Non-pigmented ciliary epithelial cell (primary cell): ENCODE measurements around the gene PARVB.

Experiments
- DNase-seq: peaks from one replicate; pipeline ENCODE4 v3.0.0-alpha.2; 2010; ENCODE audit warnings: low read depth

The PARVB gene

GRCh38 chr22:44201665-44202064 is 177.6 kb downstream of the PARVB start:
- no peak for DNase-seq

- DNase-seq: peak; percentile 42
These were observed 178.2 kb downstream of the PARVB start for GRCh38 chr22:44202261-44202789.

- no peak for DNase-seq
These were observed 179.1 kb downstream of the PARVB start for GRCh38 chr22:44203203-44203602.

GRCh38 chr22:44204739-44205515 is 180.8 kb downstream of the PARVB start:
- no peak for DNase-seq

GRCh38 chr22:44205516-44206329 is 181.6 kb downstream of the PARVB start:
- DNase-seq: no peak

GRCh38 chr22:44206330-44206645 is 182.2 kb downstream of the PARVB start:
- no peak for DNase-seq

- no peak for DNase-seq
These were observed 182.6 kb downstream of the PARVB start for GRCh38 chr22:44206696-44207095.

GRCh38 chr22:44207173-44207980 is 183.3 kb downstream of the PARVB start:
- DNase-seq: no peak

- no peak for DNase-seq
These were observed 183.8 kb downstream of the PARVB start for GRCh38 chr22:44207981-44208317.

- no peak for DNase-seq
These were observed 185.2 kb downstream of the PARVB start for GRCh38 chr22:44209343-44209742.

- DNase-seq: no peak
These were observed 186.6 kb downstream of the PARVB start for GRCh38 chr22:44210722-44211121.

GRCh38 chr22:44211256-44211945 is 187.3 kb downstream of the PARVB start:
- DNase-seq: no peak

- no peak for DNase-seq
These were observed 188.1 kb downstream of the PARVB start for GRCh38 chr22:44211946-44212930.

- DNase-seq: no peak
These were observed 188.8 kb downstream of the PARVB start for GRCh38 chr22:44212936-44213335.

GRCh38 chr22:44213489-44214043 is 189.5 kb downstream of the PARVB start:
- DNase-seq: no peak

- no peak for DNase-seq
These were observed 190.1 kb downstream of the PARVB start for GRCh38 chr22:44214187-44214586.

- no peak for DNase-seq
These were observed 190.7 kb downstream of the PARVB start for GRCh38 chr22:44214764-44215163.

GRCh38 chr22:44215287-44215686 is 191.2 kb downstream of the PARVB start:
- no peak for DNase-seq

- DNase-seq: no peak
These were observed 193.2 kb downstream of the PARVB start for GRCh38 chr22:44217346-44217745.

GRCh38 chr22:44218071-44218470 is 194.0 kb downstream of the PARVB start:
- DNase-seq: no peak
